ENCODE data around the gene ARFGAP2. TPM values are rescaled to one million over a fixed set of nuclear protein-coding genes. Genes with fewer than 3 reads are reported as not detected.
"Not testable (repeated sequence)": the region's sequence is repeated elsewhere in the genome, so short reads cannot be mapped to it uniquely, and the experiment has no call there.

The ARFGAP2 gene
- 46.1 TPM for total RNA-seq
- long read RNA-seq, transcript ARFGAP2-205 (16 exons, 2,976 nt) = major isoform, 116 of 218 reads
- long read RNA-seq, partial matches to known transcripts = 33 of 218 reads
- long read RNA-seq, other reads (novel, unspliced or antisense) = 64 of 218 reads

GRCh38 chr11:47176328-47177228 lies at the start of gene ARFGAP2:
Gene ARFGAP2 (minus strand): TSS chr11:47176879. CDS start chr11:47176853, 26 bp downstream.
- ATAC-seq (ENCODE audit: poor library complexity) (peak; percentile 91), DNase-seq (peak; percentile 98)
- intact Hi-C loops (cut with DNase I) = loop anchor here (2.0 to 5.0 kb wide), 2 partner anchors 38 to 181 kb away; partner anchors contain the start of gene DDB2

GRCh38 chr11:47225552-47226400 lies 49.1 kb upstream of the ARFGAP2 start:
- ATAC-seq (ENCODE audit: poor library complexity) (no peak), DNase-seq (no peak)
- intact Hi-C loops (cut with DNase I) = no loop called here

GRCh38 chr11:47222696-47223095 lies 46.0 kb upstream of the ARFGAP2 start:
- DNase-seq (no peak), ATAC-seq (ENCODE audit: poor library complexity) (no peak)
- intact Hi-C loops (cut with DNase I) = no loop called here

- ATAC-seq (ENCODE audit: poor library complexity) (peak; percentile 26), DNase-seq (no peak)
- intact Hi-C loops (cut with DNase I) = no loop called here
Observed at GRCh38 chr11:47220401-47220821, 43.7 kb upstream of the ARFGAP2 start.

- intact Hi-C loops (cut with DNase I) = no loop called here
- DNase-seq = no peak
- ATAC-seq (ENCODE audit: poor library complexity) = no peak
Observed at GRCh38 chr11:47216121-47216798, 39.6 kb upstream of the ARFGAP2 start.

- intact Hi-C loops (cut with DNase I) = loop anchor here (2.0 kb wide), 1 partner anchor 39 kb away; the partner anchor contains the start of gene ARFGAP2
- no peak for DNase-seq
- ATAC-seq (ENCODE audit: poor library complexity) = no peak
Observed at GRCh38 chr11:47215366-47215910, 38.8 kb upstream of the ARFGAP2 start.

- intact Hi-C loops (cut with DNase I) = loop anchor here (2.0 kb wide), 1 partner anchor 37 kb away; the partner anchor contains the start of gene ARFGAP2
- DNase-seq = peak; percentile 96
- peak; percentile 95 for ATAC-seq (ENCODE audit: poor library complexity)
Observed at GRCh38 chr11:47213950-47214565, 37.4 kb upstream of the ARFGAP2 start.

- intact Hi-C loops (cut with DNase I) = no loop called here
- no peak for ATAC-seq (ENCODE audit: poor library complexity)
- DNase-seq = no peak
Observed at GRCh38 chr11:47212938-47213337, 36.3 kb upstream of the ARFGAP2 start.

GRCh38 chr11:47208628-47209027 lies 31.9 kb upstream of the ARFGAP2 start:
- intact Hi-C loops (cut with DNase I) = no loop called here
- DNase-seq (no peak), ATAC-seq (ENCODE audit: poor library complexity) (no peak)

GRCh38 chr11:47208008-47208552 lies 31.4 kb upstream of the ARFGAP2 start:
- intact Hi-C loops (cut with DNase I); ATAC-seq (ENCODE audit: poor library complexity); DNase-seq: not testable (repeated sequence)

- intact Hi-C loops (cut with DNase I) = no loop called here
- ATAC-seq (ENCODE audit: poor library complexity) = no peak
- no peak for DNase-seq
Observed at GRCh38 chr11:47207459-47207858, 30.8 kb upstream of the ARFGAP2 start.

GRCh38 chr11:47206577-47206976 lies 29.9 kb upstream of the ARFGAP2 start:
- ATAC-seq (ENCODE audit: poor library complexity); intact Hi-C loops (cut with DNase I); DNase-seq: not testable (repeated sequence)

GRCh38 chr11:47204637-47204989 lies 27.9 kb upstream of the ARFGAP2 start:
- ATAC-seq (ENCODE audit: poor library complexity) = no peak
- intact Hi-C loops (cut with DNase I) = no loop called here
- no peak for DNase-seq

- ATAC-seq (ENCODE audit: poor library complexity) = no peak
- intact Hi-C loops (cut with DNase I) = no loop called here
- DNase-seq = no peak
Observed at GRCh38 chr11:47202576-47202975, 25.9 kb upstream of the ARFGAP2 start.

GRCh38 chr11:47201015-47201414 lies 24.3 kb upstream of the ARFGAP2 start:
- no peak for ATAC-seq (ENCODE audit: poor library complexity)
- intact Hi-C loops (cut with DNase I) = no loop called here
- DNase-seq = no peak

GRCh38 chr11:47198161-47198560 lies 21.5 kb upstream of the ARFGAP2 start:
- intact Hi-C loops (cut with DNase I); ATAC-seq (ENCODE audit: poor library complexity); DNase-seq: not testable (repeated sequence)

GRCh38 chr11:47192111-47192510 lies 15.4 kb upstream of the ARFGAP2 start:
- ATAC-seq (ENCODE audit: poor library complexity) (no peak), DNase-seq (no peak)
- intact Hi-C loops (cut with DNase I) = no loop called here

All from Right ventricle myocardium superior (tissue), 1 donor.